Progenitor cell of endocrine pancreas (in vitro differentiated cells): Measurements from ENCODE around the gene SPAG16. TPM values are rescaled to one million over a fixed set of nuclear protein-coding genes. Genes with fewer than 3 reads are reported as not detected.
"Not testable (repeated sequence)": the region's sequence is repeated elsewhere in the genome, so short reads cannot be mapped to it uniquely, and the experiment has no call there.

ENCODE experiments used
- DNase-seq: peaks from one replicate; pipeline ENCODE4 v3.0.0; 2021; ENCODE audit warnings: low spot score; ENCODE audit not compliant: unreplicated experiment
- H3K27ac Mint-ChIP-seq: 2 replicates; pipeline ENCODE4 v1.8.0; 2021; ENCODE audit warnings: mild to moderate bottlenecking, moderate library complexity, mixed read lengths
- H3K27me3 Mint-ChIP-seq: 2 replicates; pipeline ENCODE4 v1.8.0; 2021; ENCODE audit warnings: mixed read lengths
- H3K36me3 Mint-ChIP-seq: 2 replicates; pipeline ENCODE4 v1.8.0; 2022; ENCODE audit warnings: mixed read lengths; ENCODE audit not compliant: insufficient read depth
- H3K4me1 Mint-ChIP-seq: 2 replicates; pipeline ENCODE4 v1.8.0; 2021; ENCODE audit warnings: low read depth, mixed read lengths
- H3K4me3 Mint-ChIP-seq: 2 replicates; pipeline ENCODE4 v1.8.0; 2021; ENCODE audit warnings: low read depth, mild to moderate bottlenecking, moderate library complexity, mixed read lengths
- H3K9me3 Mint-ChIP-seq: 2 replicates; pipeline ENCODE4 v1.8.0; 2021; ENCODE audit warnings: low read depth, mixed read lengths
- CTCF ChIP-seq: fragments of 200-600 bp; sonication (generic); IDR thresholded peaks from one replicate; pipeline ENCODE4 v1.5.0; 2021; ENCODE audit warnings: antibody characterized with exemption, mild to moderate bottlenecking; ENCODE audit not compliant: unreplicated experiment
- total RNA-seq: library from RNA; stranded (reverse); gene quantifications from 2 replicates; pipeline ENCODE4 v1.2.1, GENCODE V29; 2021

SPAG16 gene
- total RNA-seq, 1 donor from 2014 or later, result 52.8 TPM

GRCh38 chr2:213971536-213971935, 687.3 kb downstream of the SPAG16 start:
- no peak for TF ChIP-seq CTCF
- DNase-seq, result no peak
- Mint-ChIP-seq H3K36me3 (no peaks in the 10 kb centered on the region), H3K27ac (no peak overlapping the region), H3K9me3 (no peaks in the 10 kb centered on the region), H3K27me3 (no peaks in the 10 kb centered on the region), H3K4me3 (no peak overlapping the region), H3K4me1 (peaks cover 3% of the 10 kb centered on the region)

GRCh38 chr2:213980883-213981282, 696.6 kb downstream of the SPAG16 start:
- Mint-ChIP-seq H3K4me1 (no peaks in the 10 kb centered on the region), H3K4me3 (no peak overlapping the region), H3K27me3 (no peaks in the 10 kb centered on the region), H3K27ac (no peak overlapping the region), H3K36me3 (no peaks in the 10 kb centered on the region), H3K9me3 (no peaks in the 10 kb centered on the region)
- no peak for DNase-seq
- TF ChIP-seq CTCF, result no peak

GRCh38 chr2:213989207-213989606, 704.9 kb downstream of the SPAG16 start:
- DNase-seq, result no peak
- Mint-ChIP-seq H3K4me3 (no peak overlapping the region), H3K4me1 (no peaks in the 10 kb centered on the region), H3K9me3 (no peaks in the 10 kb centered on the region), H3K27ac (no peak overlapping the region), H3K36me3 (no peaks in the 10 kb centered on the region), H3K27me3 (no peaks in the 10 kb centered on the region)
- TF ChIP-seq CTCF, result no peak

GRCh38 chr2:213991453-213992108, 707.3 kb downstream of the SPAG16 start:
- H3K36me3 Mint-ChIP-seq, result no peaks in the 10 kb centered on the region
- no peaks in the 10 kb centered on the region for H3K4me1 Mint-ChIP-seq
- no peaks in the 10 kb centered on the region for H3K27me3 Mint-ChIP-seq
- no peak overlapping the region for H3K4me3 Mint-ChIP-seq
- no peaks in the 10 kb centered on the region for H3K9me3 Mint-ChIP-seq
- TF ChIP-seq CTCF, result no peak
- no peak for DNase-seq
- no peak overlapping the region for H3K27ac Mint-ChIP-seq

- Mint-ChIP-seq H3K4me3 (no peak overlapping the region), H3K4me1 (no peaks in the 10 kb centered on the region), H3K36me3 (no peaks in the 10 kb centered on the region), H3K27me3 (no peaks in the 10 kb centered on the region), H3K9me3 (peaks cover 9% of the 10 kb centered on the region), H3K27ac (no peak overlapping the region)
- DNase-seq, result no peak
- TF ChIP-seq CTCF, result no peak
Measured at GRCh38 chr2:213995400-213996105, 711.3 kb downstream of the SPAG16 start.

GRCh38 chr2:213998976-213999375, 714.7 kb downstream of the SPAG16 start:
- not testable (repeated sequence) for DNase-seq, H3K9me3 Mint-ChIP-seq, H3K36me3 Mint-ChIP-seq, H3K4me3 Mint-ChIP-seq, H3K27ac Mint-ChIP-seq, H3K4me1 Mint-ChIP-seq, H3K27me3 Mint-ChIP-seq
